NCI-H2196 (cell line): ENCODE results near the gene TMA7.

Experiments used
- DNase-seq: peaks from one replicate; lab custom pipeline; 2025; ENCODE audit not compliant: unreplicated experiment; lab: John Stamatoyannopoulos, UW

Gene TMA7

DNA sequence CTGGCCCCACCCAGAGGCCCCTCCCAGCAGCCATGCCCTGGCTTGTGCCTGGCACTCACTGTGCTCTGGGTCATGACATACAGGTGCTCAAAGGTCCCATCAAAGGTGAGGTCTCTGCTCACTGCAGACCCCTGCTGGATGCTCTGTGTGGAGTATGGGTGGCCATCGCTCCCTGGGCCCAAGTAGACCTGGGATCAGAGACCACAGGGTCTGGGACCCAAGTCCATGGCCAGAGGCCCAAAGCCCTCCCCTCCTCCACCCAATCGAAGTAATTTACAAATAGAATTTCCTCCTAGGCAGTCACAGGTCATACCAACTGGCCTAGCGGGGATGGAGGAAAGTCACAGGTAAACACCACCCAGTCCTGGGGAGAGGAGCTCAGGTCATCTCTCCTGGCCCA, 17.8 kb upstream of the TMA7 start:
- DNase-seq, result no peak

DNA sequence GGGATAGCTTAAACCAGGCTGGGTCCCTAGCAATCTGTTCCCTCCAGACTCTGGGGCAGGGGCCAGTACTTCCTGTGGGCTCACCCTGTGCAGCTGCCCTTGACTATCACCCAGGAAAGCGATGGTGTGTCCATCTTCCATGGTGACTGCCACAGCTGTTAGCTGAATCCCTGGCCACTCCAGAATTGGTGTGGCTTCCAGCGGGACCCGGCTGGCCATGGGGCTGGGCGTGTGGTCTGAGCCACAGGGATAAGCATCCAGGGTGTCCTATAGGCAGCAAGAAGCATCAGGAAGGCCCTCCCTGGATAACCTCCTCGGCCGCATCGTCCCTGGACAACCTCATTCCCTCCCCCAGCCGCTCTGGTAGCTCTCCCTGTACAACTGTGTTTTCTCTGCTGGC, 17.4 kb upstream of the TMA7 start:
- no peak for DNase-seq

DNA sequence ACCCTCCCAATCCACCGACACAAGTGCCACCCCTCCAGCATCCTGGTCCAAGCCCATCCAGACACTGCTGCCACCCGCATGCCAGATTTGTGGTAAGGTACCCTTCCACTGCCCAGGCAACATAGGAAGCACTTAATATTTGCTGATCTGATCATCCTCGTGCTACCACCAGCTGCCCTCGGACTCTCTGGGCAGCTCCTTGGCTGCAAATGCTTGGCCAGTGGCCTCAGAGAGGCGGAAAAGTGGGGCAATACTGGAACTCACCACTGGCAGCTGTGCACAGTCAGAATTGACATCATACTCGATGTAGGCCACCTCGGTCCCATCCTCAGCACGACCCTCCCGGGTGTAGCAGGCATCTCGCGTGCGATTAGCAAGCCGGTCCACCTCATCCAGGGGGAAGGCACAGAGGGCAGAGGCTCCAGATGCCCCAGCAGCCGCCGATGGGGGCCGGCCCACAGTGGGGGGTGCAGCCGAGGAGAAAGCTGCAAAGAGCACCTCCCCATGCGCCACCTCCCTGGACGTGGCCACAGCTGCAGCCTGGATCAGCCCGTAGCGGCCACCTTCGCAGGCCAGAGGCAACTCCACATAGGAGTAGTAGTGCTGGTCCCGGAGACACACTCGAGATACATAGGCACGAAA, 16.7 kb upstream of the TMA7 start:
- no peak for DNase-seq

DNA sequence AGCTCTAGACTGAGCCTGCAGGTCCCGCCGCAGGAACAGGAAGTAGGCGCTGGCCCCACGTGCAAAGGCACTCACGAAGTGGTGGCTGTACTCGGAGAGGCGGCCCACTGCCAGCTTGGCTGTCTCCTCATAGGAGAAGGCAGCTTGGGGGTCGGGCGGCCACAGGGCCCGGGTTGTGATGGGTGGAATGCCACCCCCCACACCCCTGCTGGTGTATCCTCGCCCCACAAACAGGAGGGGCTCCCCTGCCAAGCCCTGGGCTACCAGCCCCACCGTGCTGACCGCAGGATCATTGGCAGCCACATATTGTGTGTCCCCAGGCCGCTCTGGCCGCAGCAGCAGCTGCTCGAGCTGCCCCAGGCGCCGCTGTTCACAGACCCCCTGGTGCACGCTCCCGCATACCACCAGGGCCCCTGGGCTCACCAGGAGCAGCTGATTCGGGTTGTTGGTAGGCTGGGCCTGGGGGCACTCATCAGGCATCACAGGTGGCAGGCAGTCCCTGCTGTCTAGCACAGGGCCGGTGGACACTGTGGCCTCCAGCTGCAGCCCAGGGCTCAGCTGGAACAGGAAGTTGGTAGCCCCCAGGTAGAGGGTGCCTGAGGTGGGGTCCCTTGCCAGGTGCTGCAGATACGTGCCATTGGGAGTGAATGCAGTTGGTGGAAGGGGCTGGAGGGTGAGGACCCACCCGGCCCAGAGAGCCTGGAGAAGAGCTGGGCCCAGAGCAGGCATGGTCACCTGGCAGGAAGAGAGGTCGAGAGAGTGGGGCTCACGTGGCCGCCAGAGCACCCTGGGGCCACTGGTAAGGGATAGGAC, 16.0 kb upstream of the TMA7 start:
- DNase-seq, result no peak

DNA sequence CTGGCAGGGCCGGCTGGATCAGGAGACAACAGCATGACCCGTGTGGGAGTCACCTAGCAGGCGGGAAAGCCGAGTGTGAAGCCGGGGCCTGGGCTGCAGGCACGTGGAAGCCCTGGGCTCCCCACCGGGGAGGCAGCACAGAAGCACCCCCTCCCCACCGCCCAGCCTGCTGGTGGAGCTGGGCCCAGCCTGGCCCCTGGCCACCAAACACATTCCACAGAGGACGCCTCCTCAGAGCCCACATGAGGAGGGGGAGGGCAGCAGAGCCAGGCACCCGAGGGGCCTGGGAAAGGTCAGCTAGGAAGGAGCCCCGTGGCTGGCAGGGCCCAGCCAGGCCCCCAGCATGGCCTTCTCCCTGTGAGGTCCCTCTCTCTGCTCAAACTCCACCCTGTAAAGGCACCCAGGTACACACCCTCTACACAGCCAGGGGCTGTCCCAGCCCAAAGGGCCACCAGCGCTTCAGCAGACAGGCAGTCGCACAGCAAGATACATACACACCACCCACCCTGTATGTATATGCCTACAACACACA, 14.7 kb upstream of the TMA7 start:
- no peak for DNase-seq

DNA sequence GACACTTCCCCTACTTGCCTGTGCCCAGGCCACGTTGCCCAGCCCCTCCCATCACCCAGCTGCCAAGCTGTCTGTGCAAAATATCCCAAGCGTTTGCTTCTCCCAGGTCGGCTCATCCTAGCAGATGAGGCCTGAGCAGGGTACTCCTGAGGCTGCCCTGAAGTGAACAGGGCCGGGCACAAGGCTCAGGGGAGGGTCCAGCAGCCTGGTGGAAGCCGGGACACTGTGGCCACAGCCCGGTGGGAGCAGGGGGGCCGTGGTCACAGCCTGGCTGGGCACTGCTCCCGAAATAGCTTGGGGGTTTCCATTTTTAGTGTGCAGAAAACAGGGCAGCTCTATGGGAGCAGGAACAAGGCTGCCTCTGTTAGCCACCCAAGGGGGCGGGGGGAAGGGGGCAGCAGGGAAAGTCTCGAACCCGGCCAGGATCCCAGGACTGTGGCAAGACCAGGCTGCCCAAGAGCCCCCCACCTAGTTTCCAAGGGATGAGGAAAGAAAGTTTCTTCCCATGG, 13.6 kb upstream of the TMA7 start:
- DNase-seq, result no peak

DNA sequence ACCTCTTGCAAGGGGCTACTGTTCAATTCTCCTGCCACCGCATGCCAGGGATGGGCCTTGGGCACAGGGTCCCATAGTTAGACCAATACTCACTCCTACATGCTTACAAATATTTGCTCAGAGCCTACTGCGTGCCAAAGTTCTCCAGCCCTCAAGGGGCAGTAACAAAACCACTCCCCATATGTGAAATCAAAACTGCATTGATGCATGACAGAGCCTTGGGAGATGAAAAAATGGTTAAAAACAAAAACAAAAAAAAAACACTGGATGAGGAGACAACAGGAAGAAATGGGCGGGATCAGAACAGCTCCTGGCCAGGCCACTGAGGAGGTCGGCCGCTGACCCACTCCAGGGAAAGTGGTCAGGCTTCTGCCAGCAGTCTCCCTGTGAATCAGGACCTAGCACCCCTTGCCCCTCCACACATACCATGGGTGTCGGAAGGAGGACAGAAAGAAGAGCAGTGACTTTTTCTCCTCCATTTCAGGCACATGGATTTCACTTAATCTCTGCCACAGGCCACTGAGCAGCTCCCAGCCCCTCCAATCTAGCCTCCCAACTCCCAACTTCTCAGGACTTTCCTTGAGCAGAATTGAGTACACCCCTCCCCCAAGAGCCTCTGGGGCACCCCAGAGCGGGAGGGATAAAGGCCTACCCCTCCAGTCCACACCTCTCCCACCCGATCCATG, 13.0 kb upstream of the TMA7 start:
- no peak for DNase-seq

DNA sequence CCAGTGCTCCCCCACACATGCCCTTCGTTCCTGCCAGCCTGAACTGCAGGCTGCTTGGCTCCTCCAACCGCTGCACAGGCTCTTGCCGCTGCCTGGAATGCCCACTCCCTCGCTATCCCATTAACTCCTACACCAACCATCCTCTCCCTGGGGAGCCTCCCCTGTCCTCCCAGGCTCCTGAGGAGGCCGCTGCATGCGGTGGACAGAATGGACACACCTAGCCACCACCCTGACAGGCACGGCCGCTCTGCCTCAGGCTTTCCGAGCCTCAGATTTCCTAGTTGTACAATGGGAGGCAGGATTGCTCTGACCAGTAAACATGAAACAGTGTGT, 12.5 kb upstream of the TMA7 start:
- DNase-seq, result no peak

DNA sequence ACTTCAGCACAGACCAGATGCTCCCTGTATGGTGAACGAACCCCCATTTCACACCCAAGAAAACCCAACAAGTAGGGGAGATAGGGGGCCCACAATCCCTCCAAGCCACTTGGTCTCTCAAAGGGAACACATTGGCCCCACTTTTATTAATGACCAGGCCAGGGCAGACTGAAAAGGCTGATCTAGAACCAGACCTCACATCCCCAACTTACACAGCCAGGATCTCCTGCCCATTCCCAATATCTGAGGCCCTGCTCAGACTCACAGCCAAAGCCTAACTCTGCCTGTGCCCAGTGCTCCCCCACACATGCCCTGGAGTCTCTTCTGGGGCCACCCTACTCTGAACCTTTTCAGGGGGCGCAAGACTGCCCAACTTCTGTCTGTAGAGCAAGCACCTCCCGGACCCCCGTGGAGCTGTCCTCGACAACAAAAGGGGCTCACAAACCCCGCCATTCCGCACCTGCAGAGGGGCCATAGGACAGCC, 11.9 kb upstream of the TMA7 start:
- DNase-seq, result no peak

DNA sequence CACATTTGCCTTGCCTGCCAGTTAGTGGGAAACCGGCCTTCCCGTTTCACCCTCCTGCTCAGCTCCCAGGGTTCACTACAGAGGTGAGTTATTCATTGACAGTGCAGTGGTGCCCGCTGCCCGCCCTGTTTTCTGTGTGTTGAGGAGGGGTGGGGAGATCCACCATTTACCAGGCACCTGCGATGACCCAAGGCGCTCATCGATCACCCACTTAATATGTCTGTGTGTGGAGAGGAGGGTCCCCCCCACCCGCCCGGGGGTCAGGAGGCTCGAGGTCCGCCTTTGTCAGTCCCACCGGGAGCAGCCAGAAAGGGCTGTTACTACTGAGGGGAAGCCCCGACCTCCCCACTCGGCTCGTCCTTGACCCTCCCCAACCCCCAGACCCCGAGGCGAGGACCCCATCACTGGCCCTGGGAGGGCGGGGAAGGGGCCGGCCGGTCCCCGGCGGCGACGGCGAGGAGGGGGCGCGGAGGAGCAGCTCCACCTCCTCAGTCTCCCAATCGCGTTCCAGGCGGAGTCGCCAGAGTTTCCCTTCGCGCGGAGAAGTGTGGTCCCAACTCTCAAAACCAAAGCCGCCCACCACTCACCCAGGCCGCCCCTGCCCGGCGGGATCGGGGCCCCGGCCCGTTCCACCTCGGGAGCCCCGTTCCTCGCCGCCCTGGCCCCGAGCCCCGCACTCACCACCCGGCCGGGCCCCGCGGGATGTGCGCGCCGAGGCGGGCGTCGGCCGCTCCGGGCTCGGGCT, 11.3 kb upstream of the TMA7 start:
- DNase-seq, result no peak

DNA sequence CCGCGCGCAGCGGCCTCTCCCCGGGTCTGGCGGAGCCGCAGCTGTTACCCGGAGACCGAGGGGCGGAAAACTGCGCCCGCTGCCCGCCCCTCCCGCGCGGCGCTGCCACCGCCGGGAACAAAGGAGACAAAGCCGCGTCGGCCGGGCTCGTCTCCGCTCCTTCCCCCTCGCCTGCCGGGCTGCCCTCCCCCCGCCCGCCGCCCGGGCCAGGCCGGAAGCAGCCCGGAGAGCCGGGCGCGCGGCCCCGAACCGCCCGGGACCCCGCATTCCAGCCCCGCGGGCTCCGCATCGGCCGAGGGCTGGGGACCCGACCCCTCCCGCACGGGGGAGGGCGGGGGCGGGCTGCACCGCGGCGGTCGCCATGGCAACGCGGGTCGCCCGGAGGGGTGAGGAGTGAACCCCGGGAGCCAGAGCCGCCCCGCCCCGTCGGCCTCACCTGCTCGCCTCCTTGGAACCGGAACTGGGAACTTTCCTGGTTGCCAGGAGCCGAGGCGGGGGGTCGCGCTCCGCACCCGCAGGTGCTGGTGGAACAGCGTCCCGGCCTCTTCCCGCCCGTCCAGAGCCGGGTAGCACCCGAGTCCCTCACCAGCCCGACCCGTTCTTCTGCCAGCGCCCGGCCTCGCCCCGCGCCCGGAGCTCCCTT, 10.6 kb upstream of the TMA7 start:
- peak; percentile 62 for DNase-seq

DNA sequence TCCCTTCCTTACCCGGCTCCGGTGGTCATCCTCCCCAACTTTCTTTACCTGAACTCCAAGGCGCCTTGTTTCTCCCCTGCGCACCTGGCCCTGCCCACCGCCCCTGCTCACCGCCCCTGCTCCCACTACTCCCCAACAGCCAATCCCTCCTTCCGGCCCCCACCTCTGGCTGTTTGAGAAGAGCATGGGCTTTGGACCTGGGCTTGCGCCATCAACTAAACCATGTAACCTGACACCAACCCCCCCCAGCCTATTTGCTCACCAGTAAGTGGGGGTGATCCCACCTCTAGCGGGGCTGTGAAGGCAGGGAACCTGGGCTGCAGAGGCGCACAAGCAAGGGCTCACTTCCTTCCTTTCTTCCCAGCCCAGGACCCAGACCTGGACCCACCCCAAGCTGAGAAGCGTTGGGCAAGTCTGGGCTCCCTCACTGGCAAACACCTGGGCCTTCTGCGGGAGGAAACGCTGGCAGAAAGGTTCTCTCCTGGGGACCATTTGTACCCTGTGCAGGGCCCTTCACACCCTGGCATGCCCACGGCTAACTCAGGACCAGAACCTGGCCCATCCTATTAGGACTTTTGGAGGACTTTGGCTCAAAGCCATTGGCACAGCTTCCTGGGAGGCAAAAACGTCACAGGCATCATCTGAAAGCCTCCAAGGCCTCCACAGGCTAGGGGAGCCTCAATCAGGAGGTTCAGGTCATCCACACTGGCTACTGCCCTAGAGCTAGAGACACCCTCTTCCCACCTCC, 9.9 kb upstream of the TMA7 start, which contains the start of gene PLXNB1:
Gene PLXNB1 (minus strand): TSS at position 127 of the 748 bp plus-strand sequence. CDS start 5,475 bp downstream, outside the sequence.
- peak; percentile 59 for DNase-seq

DNA sequence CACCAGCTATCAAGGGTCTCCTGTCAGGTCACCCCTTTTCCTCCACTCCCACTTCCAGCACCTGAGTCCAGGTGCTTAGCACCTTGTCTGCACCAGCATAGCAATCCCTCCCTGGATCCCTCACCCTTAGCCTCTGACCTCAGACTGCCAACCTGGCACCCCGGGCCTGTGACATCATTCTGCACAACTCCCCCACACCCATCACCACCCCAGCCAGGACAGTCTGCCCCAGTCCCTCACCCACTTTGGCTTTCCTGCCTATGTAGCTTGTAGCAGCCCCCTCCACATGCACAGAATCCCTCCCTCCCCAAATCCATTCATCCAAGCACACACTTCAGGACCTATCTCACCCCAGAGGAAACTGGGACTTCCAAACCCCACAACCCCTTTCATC, 9.4 kb upstream of the TMA7 start:
- DNase-seq, result no peak

DNA sequence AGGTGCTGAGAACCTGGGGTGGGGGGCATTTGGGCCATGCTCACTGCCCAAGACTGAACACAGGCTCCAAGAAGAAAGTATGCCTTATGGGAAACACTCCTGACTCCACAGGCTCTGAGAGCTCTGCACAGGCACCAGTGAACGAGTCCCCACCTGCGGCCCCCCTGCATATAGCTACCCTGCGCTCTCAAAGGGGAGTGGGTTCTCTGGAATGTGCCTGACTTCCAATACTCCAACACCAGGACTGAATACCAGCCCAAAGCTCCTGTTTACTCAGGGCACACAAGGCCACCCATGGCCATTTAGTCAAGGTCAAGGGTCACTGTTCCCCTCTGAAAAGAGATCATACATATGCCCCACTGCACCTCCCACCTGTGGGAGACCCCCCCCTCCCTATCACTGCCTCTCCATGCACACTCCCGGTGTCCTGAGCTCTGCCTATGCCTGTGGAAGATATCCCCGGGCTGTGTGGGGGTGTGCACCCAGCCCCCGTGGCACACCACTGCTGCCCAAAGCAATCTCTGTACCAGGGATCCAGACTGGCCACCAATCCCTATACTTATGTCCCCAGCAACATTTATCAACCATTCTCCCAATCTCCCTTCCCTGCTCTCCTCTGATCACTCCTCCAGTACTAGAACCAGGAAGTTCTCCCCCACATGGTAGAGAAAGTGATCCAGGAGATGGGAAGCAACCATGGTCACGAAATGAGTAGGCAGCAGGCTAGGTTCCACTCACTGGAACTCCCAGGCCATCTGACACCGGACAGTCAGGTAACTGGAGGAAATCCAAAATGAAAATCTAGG, 8.6 kb upstream of the TMA7 start:
- DNase-seq, result no peak

DNA sequence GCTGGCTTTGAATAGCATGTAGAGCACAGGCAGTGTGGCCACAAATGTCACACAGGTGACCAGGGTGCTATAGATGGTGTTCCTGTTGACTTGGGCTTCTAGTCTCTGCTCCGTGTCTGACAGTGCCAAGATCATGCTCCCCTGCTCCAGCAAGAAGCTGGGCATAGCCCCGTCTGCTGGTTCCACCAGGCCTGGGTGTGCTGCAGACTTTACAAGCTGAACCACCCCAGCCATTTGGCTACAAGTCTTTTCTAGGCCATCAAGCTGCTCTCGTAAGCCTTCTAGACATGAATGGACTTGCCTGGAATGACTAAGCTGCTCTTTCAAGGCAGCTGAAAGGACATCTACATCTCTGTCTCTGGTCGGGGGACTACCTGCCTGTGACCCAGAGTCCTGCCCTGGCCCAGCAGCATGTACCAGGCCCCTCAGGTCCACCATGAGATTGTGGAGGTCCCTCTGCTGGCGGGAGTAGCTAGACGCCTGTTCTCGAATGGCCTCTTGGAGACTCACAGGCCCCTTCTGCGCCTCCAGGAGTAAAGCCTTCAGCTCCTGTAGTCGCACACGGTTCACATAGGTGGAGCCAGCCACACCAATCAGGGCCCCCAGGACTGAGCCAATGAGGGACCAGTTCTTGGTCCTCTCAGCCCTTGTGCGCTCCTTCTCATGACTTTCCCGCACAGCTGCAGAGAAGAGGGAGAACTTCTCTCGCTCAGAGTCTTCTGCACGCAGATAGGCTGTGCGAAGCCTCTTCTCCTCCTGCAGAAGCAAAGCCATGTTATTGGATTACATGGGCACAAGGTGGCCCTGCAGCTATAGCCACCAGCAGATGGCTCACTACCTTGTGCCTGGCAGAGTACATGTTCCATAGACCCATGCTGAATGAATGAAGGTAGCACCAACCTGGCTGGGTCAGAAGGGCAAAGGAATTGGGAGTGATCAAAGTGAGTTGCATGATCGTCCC, 7.4 kb upstream of the TMA7 start:
- DNase-seq, result peak; percentile 12

DNA sequence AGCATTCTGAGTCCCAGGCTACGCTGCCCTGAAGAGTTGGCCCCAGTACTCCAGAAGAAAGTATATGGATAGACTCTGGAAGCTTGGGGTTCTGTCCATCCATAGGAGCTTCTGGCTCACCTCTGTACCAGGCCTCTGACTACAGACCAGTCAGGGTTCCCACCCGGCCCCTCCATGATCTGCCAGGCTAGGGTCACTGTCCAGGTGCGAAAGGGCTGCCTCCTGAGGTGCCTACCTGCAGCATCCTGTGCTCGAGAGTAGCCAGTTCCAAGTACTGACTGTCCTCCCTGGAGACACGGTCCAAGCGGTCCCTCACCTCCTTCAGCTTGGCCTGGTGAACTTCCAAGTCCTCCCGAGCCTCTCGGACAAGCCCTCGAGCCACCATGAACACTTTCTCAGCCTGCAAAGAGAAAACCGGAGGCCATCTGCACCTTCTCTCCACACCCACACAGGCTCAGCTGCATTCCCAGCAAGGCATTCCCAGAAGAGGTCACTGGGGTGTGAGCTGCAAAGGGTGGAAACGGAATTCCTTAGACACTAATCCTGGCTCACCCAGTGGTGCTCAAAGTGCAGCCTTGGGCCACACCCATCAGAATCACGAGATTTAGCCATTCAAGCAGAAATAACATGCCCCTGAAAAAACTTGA, 6.5 kb upstream of the TMA7 start:
- no peak for DNase-seq

DNA sequence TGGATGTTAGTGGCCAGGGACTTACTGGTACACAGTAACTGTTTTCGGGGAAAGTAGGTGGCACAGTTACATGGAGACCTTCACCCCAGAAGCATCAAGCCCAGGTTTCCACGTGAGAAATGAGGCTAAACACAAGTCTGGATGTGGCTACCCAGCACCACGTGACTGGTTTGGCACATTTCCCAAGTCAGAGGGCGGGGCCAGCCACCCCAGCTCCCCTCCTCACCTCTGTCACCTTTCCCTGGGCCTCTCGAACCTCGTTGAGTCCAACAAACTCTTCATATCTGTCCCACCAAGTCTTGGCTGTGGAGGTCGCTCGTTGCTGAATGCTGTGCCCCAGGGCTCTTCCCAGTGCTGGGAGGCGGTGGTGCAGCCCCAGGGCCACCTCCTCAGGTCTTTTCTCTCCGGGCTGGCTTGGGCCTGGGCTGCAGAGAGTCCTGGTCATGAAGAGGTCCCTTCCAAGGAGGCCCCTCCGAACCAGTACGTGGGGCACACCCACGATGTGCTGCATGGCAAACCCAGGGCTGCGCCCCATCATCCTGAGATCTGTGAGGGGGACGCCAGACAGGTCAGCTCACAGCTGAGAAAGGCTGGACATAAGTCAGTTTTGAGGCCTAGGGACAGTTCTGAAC, 5.3 kb upstream of the TMA7 start:
- DNase-seq, result no peak
